ENCODE data around the gene CLDN15. TPM values are rescaled to one million over a fixed set of nuclear protein-coding genes. Genes with fewer than 3 reads are reported as not detected.

CLDN15 gene, protein sequence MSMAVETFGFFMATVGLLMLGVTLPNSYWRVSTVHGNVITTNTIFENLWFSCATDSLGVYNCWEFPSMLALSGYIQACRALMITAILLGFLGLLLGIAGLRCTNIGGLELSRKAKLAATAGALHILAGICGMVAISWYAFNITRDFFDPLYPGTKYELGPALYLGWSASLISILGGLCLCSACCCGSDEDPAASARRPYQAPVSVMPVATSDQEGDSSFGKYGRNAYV
- total RNA-seq, result 1.7 and 4.2 TPM in 2 replicates

DNA sequence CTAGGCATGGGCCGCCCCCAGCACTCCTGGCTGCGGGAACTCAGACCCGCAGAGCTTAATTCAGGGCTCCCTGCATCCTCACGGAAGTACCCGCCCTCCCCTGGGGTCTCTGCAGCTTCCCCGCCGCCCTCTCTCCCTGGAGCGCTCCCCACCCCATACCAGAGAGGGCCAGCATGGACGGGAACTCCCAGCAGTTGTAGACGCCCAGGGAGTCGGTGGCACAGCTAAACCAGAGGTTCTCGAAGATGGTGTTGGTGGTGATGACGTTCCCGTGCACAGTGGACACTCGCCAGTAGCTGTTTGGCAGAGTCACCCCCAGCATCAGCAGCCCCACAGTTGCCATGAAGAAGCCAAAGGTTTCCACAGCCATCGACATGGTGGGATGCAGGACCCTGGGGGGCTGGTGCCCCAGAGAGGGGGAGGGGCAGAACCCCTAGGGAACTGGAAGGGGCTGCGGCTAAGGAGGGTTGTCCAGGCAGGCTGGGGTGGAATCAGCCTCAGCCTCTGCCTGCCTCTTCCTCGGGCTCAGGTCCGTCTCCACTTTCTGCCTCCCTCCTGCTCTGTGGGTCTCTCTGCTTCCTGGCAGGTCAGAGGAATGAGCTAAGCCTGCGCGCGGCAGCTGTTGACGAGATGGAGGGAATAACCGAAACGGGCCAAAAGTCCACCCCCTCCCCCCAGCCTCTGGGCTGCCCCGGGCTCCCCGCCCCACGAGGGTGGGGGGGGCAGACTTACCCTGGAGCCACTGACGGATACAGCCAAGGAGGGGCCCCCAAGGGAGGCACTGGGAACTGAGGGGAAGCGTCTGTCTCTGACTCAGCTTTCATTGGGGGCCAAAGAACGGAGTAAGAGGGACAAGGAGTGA, at the start of gene CLDN15:
TSS of gene CLDN15 (minus strand) at position 597 of the 862 bp plus-strand sequence. CDS start at position 376, 221 bp downstream.

DNA sequence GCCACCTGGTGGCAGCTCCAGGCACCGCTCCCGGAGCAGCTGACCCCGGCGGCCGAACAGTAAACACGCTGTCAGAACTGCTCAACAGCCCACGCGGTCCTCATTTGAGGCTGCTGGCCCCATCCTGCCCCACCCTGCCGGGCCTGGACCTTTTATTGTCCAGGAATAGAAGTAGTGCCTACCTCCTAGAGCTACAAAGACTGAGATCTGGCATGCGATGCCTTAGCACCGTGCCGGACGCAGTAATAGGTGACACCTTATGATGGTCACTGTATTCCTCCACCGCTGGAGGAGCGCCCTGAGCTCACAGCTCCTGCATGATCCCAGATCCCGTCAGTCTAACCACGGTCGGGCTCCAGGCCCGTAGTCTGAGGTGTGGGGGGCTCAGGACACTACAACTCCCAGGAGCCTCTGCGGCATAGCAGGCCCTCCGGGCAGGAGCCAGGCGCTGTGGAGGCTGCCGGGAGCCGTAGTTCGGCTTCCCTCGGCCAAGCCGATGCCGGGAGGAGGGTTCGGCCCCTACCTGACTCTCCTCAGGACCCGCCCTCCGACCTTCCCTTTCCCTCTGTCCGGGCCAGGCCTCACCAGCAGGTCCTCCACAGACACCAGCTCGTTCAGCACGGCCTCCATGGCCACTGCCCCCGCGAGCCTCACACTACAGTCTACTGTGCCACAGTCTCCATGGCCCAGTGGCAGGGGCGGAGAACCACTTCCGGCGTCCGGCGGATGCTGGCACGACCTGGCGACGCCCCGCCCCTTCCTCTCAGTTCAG, 7.0 kb upstream of the CLDN15 start, which contains the start of gene FIS1:
TSS of gene FIS1 (minus strand) at position 707 of the 772 bp plus-strand sequence. CDS start at position 630, 77 bp downstream.

DNA sequence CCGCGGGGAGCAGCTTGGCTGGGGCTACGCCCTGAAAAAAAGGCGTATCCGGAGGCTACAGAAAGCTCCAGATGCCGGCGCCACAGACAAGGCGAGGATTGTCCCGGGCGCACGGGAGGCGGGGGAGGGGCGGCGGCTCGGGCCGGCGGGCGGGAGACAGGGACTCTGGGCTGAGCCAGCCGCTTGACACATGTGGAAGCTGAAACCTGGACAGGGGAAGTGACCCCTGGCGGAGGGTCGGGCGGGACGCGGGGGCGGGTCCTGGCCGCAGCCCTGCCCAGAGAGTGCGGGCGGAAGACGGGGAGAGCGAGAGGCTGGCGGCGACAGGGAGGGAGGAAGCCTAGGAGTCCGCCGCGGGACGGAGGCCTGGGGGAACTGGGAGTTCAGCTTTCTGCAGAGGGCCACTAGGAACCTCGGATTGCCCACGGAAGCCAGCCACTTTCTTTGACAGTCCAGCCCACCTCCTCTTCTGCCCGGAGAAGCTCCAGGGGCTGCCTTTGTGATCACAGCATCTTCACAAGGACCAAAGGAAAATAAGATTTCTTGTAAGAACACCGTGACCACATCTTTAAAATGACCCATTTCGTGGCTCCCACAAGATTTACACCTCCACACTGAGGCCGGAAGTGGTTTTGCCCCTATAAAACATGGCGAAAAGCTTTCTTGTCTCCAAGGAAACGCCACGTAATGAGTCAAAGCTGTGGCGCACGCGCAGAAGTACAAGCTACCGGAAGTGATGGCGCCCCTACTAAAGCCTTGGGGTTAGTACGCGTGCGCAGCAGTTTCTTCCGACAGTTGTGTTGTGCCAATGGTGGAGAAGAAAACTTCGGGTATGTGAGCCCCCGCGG, 20.0 kb downstream of the CLDN15 start, which contains the start of the genes PLOD3 and ZNHIT1:
TSS of gene PLOD3 (minus strand) at position 194 of the 848 bp plus-strand sequence. CDS start 307 bp downstream, outside the sequence.
TSS of gene ZNHIT1 (plus strand) at position 778 of the 848 bp plus-strand sequence. CDS start at position 809, 31 bp downstream.

DNA sequence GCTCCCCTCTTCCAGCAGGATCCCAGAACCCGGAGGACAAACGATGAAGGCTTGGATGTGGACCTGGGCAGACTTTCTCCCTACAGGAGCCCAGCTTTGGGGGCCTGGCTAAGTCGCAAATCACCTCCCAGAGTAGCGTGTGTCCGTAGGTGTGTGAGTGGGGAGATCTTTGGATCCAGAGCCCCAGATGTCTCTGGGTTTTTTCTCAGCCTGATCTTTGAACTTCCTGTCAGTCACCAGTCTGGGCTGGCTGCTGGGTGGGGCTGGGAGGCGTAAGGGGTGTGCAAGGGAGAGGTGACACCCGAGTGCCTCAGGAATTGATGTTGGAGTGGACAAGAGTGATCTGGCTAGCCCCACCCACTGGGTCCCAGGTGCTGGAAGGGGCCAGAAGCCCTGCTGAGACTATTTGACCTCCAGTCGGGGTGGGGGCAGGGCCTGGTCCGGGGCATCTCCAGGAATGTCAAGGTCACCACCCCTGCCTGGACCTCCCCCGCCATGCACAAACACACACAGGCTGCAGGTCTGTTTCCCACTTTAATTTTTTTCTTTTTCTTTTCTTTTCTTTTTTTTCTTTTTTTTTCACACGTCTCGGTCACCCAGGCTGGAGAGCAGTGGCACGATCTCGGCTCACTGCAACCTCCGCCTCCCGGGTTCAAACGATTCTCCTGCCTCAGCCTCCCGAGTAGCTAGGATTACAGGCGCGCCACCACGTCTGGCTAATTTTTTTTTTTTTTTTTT, 36.6 kb downstream of the CLDN15 start, which contains the start of gene MOGAT3:
TSS of gene MOGAT3 (minus strand) at position 175 of the 738 bp plus-strand sequence. CDS start 182 bp downstream, outside the sequence.

Other genes with a start within 250 kb of the CLDN15 start
- gene MUC17, start 217.7 kb downstream of the CLDN15 start, total RNA-seq, result not detected in 2 replicates
- gene TRIM56, start 152.3 kb downstream of the CLDN15 start, total RNA-seq, result 12.8 and 18.3 TPM in 2 replicates
- 2,435 and 2,576 TPM in 2 replicates for gene SERPINE1, start 110.7 kb downstream of the CLDN15 start, total RNA-seq
- 138 and 216 TPM in 2 replicates for gene AP1S1, start 83.3 kb downstream of the CLDN15 start, total RNA-seq
- gene VGF, start 72.2 kb downstream of the CLDN15 start, total RNA-seq, result under 0.01 TPM in 1 of 2 replicates, not detected in the other
- not detected in 2 replicates for gene NAT16, start 57.5 kb downstream of the CLDN15 start, total RNA-seq
- not detected in 2 replicates for gene MOGAT3, start 36.8 kb downstream of the CLDN15 start, total RNA-seq
- 58.9 and 84.0 TPM in 2 replicates for gene PLOD3, start 20.2 kb downstream of the CLDN15 start, total RNA-seq
- 86.0 and 115 TPM in 2 replicates for gene ZNHIT1, start 19.6 kb downstream of the CLDN15 start, total RNA-seq
- 192 and 275 TPM in 2 replicates for gene FIS1, start 7.3 kb upstream of the CLDN15 start, total RNA-seq
- gene IFT22, start 84.0 kb upstream of the CLDN15 start, total RNA-seq, result 20.7 and 22.0 TPM in 2 replicates
- under 0.01 TPM in 1 of 2 replicates, not detected in the other for gene COL26A1, start 125.1 kb upstream of the CLDN15 start, total RNA-seq

All from regular cardiac myocyte (primary cell).